Astrocyte of the spinal cord (primary cell): Measurements from ENCODE around the gene MARCHF3.
"Not testable (repeated sequence)": the region's sequence is repeated elsewhere in the genome, so short reads cannot be mapped to it uniquely, and the experiment has no call there.

Experiments used
- DNase-seq: peaks from one replicate; pipeline ENCODE4 v3.0.0; 2011; ENCODE audit warnings: low read depth, low spot score
- H3K4me3 ChIP-seq: 2 replicates; pipeline ENCODE4 v1.5.1; 2011; ENCODE audit warnings: low read depth, mild to moderate bottlenecking, low read length, moderate library complexity
- in situ Hi-C: cut with HindIII; loops from 2 replicates; pipeline ENCODE4 v1.10.0; 2017; ENCODE audit warnings: low sequenced_read_pairs
- TF ChIP-seq, protein P1 (sequence below): IDR thresholded peaks from 2 replicates; pipeline ENCODE4 v1.5.1; 2012; ENCODE audit warnings: low read depth, mild to moderate bottlenecking, low read length, inconsistent platforms

MARCHF3 gene

DNA sequence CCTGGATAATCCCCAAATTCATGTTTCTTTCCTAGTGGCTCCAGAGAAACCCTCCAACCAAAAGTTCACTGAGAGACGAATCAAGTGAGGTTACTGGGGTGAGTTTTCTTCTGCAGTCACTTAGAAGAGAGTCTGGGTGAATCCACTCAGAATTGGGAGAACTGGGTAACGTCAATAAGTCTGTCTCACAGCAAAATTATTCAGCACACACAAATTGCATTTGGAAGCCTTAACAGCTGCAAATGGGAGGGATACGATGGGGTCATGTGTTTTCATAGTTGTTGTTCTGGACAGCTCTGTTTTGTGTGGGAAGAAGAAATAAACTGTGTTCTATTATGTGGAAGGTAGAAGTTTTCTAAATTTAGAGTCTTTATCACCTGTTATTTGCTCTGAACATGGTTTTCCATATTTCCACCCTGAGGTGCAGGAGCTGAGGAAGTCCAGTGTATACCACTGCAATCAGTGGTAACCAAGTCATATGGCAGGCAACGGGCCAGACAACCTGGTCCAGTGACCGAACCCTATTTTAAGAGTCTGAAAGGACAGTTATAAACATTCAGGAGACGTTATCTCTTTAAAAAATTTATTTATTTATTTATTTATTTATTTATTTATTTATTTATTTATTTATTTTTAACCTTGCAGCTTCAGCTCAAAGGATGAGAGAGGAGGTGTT lies 21.9 kb downstream of the MARCHF3 start:
- H3K4me3 ChIP-seq = no peak overlapping the region
- in situ Hi-C loops = no loop called here
- DNase-seq = no peak
- TF ChIP-seq, protein P1, sequence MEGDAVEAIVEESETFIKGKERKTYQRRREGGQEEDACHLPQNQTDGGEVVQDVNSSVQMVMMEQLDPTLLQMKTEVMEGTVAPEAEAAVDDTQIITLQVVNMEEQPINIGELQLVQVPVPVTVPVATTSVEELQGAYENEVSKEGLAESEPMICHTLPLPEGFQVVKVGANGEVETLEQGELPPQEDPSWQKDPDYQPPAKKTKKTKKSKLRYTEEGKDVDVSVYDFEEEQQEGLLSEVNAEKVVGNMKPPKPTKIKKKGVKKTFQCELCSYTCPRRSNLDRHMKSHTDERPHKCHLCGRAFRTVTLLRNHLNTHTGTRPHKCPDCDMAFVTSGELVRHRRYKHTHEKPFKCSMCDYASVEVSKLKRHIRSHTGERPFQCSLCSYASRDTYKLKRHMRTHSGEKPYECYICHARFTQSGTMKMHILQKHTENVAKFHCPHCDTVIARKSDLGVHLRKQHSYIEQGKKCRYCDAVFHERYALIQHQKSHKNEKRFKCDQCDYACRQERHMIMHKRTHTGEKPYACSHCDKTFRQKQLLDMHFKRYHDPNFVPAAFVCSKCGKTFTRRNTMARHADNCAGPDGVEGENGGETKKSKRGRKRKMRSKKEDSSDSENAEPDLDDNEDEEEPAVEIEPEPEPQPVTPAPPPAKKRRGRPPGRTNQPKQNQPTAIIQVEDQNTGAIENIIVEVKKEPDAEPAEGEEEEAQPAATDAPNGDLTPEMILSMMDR = no peak

DNA sequence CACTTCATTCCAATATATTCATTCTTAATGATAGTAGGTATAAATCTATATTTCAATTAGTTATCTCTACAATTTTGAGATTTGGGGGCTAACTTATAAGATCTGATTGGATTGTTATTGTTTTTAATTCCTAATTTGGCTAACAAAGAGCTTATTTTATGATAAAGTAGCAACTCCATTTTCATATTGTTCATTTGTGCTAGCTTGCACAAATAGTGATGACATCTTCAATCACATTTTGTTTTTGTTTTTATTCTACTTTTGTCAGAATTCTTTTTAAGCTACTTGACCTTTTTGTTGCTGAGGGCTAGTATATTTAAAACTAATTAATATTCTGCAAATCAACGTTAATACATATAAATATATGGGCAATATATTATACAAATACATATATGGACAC lies 22.8 kb downstream of the MARCHF3 start:
- in situ Hi-C loops = no loop called here
- TF ChIP-seq, protein P1 = no peak
- DNase-seq = no peak
- no peak overlapping the region for H3K4me3 ChIP-seq

DNA sequence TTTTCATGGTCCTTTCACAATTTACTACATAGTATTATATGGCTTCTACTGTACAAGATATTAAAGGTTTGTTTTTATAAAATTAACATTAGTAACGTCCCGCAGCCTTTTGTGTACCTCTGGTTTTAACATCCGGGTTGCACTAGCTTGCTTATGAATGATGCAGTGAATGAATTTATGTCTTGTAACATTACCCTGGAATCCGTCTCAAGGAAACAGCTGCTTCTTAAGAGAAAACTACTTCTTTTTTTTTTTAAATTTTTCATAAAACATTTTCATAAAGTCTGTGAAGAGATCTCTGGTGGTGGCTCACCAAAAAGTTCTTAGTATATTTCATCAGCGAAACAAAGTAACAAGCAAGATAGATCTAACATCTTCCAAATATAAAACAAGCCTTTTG lies 23.6 kb downstream of the MARCHF3 start:
- TF ChIP-seq, protein P1 = no peak
- no peak for DNase-seq
- in situ Hi-C loops = no loop called here
- no peak overlapping the region for H3K4me3 ChIP-seq

DNA sequence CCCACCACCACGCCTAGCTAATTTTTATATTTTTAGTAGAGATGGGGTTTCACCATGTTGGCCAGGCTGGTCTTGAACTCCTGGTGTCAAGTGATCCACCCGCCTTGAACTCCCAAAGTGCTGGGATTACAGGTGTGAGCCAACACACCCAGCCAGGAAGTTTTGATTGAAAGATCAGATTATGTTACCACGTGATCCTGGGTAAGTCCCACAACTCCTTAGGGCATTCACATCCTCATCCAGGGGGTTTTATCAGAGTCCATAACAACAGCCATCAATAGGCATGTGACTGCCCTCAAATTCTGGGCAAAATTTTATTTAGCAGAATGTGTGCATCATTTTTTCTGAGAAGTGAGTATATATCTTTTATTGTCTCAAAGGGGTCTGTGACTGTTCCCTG lies 25.1 kb downstream of the MARCHF3 start:
- H3K4me3 ChIP-seq, in situ Hi-C loops, DNase-seq: not testable (repeated sequence)

DNA sequence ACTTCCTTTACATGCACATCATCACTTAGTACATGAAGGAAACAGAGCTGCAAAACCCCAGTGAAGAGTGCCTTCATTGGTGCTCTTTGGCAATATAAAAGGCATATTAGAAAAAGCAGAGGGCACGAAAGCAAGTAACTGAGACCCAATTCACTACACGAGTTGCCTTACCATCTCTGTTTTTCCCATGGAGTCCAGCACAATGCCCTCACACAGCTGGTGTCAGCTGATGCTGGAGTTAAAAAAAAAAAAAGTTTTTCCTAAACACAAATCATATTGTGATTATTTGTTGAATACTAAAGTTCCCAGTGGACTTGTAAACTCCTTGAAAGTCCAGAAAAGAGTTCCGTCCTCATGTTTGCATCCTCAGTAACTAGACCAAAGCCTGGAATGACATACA lies 25.6 kb downstream of the MARCHF3 start:
- TF ChIP-seq, protein P1 = no peak
- no peak overlapping the region for H3K4me3 ChIP-seq
- in situ Hi-C loops = no loop called here
- no peak for DNase-seq

DNA sequence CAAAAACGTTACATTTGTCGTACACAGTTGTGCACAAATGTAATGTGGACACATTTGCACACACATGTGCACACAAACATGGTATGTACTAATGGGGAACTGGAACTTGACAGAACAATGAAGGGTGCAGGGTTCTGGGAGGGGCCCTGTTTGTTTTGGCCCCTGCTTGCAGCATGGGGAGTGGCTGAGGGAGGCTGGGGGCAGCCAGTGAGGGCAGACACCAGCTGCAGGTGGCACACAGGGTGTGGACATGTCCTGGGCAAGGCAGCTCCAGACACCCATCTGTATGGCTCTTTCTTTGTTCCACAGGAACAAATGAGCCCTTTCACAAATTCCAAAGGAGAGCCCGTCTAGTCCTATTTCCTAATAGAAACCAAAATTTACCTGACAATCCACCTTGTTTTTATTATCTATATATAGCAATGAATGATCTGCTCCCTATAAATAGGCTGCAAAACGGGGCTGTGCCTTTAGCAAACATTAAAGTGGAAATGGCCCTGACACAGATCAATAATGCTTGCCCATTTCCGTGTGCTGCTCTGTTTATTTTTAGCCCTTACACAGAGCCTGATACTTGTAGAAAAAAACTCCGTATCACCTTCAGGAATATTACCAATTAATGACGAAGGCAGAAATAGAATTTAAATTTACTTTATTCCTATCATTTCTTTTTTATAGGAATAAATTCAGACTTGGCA lies 26.4 kb downstream of the MARCHF3 start:
- H3K4me3 ChIP-seq = no peak overlapping the region
- in situ Hi-C loops = no loop called here
- TF ChIP-seq, protein P1 = no peak
- DNase-seq = no peak

DNA sequence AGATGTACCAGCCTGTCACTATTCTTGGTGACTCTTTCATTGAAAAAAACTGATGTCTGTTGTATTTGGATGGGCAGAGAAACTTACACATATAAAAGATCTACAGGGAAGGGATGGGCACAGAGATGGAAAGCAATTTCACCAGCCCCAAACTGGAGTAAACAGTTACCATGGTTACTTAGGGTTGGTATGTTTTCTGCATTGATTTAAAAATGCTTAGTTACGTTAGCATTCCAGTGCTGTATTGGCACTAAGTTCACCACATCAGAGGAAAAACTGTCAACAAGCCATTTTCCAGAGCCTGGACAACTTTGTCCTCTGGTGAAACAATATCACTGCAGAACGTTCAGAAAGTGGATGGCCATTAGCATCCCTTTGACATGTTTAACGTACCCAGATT lies 28.0 kb downstream of the MARCHF3 start:
- TF ChIP-seq, protein P1 = no peak
- H3K4me3 ChIP-seq = no peak overlapping the region
- in situ Hi-C loops = no loop called here
- peak; percentile 63 for DNase-seq
